Measurements from ENCODE around the gene SERAC1.

- TF ChIP-seq CTCF (conservative IDR thresholded peaks at IDR 0.05) = no peak
- TF ChIP-seq ZFX (IDR thresholded peaks at IDR 0.05) = no peak
Observed at GRCh38 chr6:158149641-158150040, 18.4 kb downstream of the SERAC1 start.
